Measurements from ENCODE around the gene KRTAP10-9. TPM values are rescaled to one million over a fixed set of nuclear protein-coding genes. Genes with fewer than 3 reads are reported as not detected.
"Not testable (repeated sequence)": the region's sequence is repeated elsewhere in the genome, so short reads cannot be mapped to it uniquely, and the experiment has no call there.

Gene KRTAP10-9
- total RNA-seq, 2 donors from 2014 or later: not detected

GRCh38 chr21:44609193-44609592 is 17.7 kb upstream of the KRTAP10-9 start:
- Histone ChIP-seq H3K4me3 (no peak overlapping the region), H3K36me3 (no peaks in the 10 kb centered on the region), H3K27ac (no peak overlapping the region), H3K27me3 (replicated peaks; ENCODE audit: insufficient read depth) (no peaks in the 10 kb centered on the region), H3K4me1 (ENCODE audit: control insufficient read depth in 1 of 2, low read depth in 2 of 2) (no peaks in the 10 kb centered on the region), H3K9me3 (peaks cover 8% of the 10 kb centered on the region)
- no peak for TF ChIP-seq CTCF (IDR thresholded peaks at IDR 0.05)
- no peak for DNase-seq (ENCODE audit: low spot score)
- ATAC-seq (ENCODE audit: insufficient number of reproducible peaks, low FRiP score, low read depth): no peak

- H3K36me3 ChIP-seq; H3K27ac ChIP-seq; DNase-seq (ENCODE audit: low spot score); H3K9me3 ChIP-seq; H3K27me3 ChIP-seq (replicated peaks; ENCODE audit: insufficient read depth); H3K4me1 ChIP-seq (ENCODE audit: control insufficient read depth in 1 of 2, low read depth in 2 of 2); H3K4me3 ChIP-seq; ATAC-seq (ENCODE audit: insufficient number of reproducible peaks, low FRiP score, low read depth): not testable (repeated sequence)
These were observed 16.6 kb upstream of the KRTAP10-9 start for GRCh38 chr21:44610157-44610843.

GRCh38 chr21:44611551-44611950 is 15.3 kb upstream of the KRTAP10-9 start:
- TF ChIP-seq CTCF (IDR thresholded peaks at IDR 0.05): no peak
- H3K36me3 ChIP-seq: no peaks in the 10 kb centered on the region
- peaks cover 7% of the 10 kb centered on the region for H3K9me3 ChIP-seq
- ATAC-seq (ENCODE audit: insufficient number of reproducible peaks, low FRiP score, low read depth): no peak
- H3K27me3 ChIP-seq (replicated peaks; ENCODE audit: insufficient read depth): no peaks in the 10 kb centered on the region
- no peak overlapping the region for H3K27ac ChIP-seq
- no peak for DNase-seq (ENCODE audit: low spot score)
- H3K4me1 ChIP-seq (ENCODE audit: control insufficient read depth in 1 of 2, low read depth in 2 of 2): no peaks in the 10 kb centered on the region
- no peak overlapping the region for H3K4me3 ChIP-seq

- Histone ChIP-seq H3K4me1 (ENCODE audit: control insufficient read depth in 1 of 2, low read depth in 2 of 2) (no peaks in the 10 kb centered on the region), H3K36me3 (no peaks in the 10 kb centered on the region), H3K27me3 (replicated peaks; ENCODE audit: insufficient read depth) (no peaks in the 10 kb centered on the region), H3K27ac (no peak within 1 kb of the TSS), H3K9me3 (peaks cover 7% of the 10 kb centered on the region), H3K4me3 (no peak within 1 kb of the TSS)
- TF ChIP-seq CTCF (IDR thresholded peaks at IDR 0.05): no peak
- ATAC-seq (ENCODE audit: insufficient number of reproducible peaks, low FRiP score, low read depth) (no peak), DNase-seq (ENCODE audit: low spot score) (no peak)
These were observed 14.8 kb upstream of the KRTAP10-9 start, which contains the start of gene KRTAP10-8 for GRCh38 chr21:44612029-44612486. Gene KRTAP10-8, plus strand, starts transcription at chr21:44612079. Its CDS starts 22 bp downstream, at chr21:44612101.

- DNase-seq (ENCODE audit: low spot score) (no peak), ATAC-seq (ENCODE audit: insufficient number of reproducible peaks, low FRiP score, low read depth) (no peak)
- no peaks in the 10 kb centered on the region for H3K27me3 ChIP-seq (replicated peaks; ENCODE audit: insufficient read depth)
- no peaks in the 10 kb centered on the region for H3K36me3 ChIP-seq
- no peak overlapping the region for H3K27ac ChIP-seq
- H3K4me1 ChIP-seq (ENCODE audit: control insufficient read depth in 1 of 2, low read depth in 2 of 2): no peaks in the 10 kb centered on the region
- no peak overlapping the region for H3K4me3 ChIP-seq
- peaks cover 7% of the 10 kb centered on the region for H3K9me3 ChIP-seq
- no peak for TF ChIP-seq CTCF (IDR thresholded peaks at IDR 0.05)
These were observed 14.1 kb upstream of the KRTAP10-9 start for GRCh38 chr21:44612669-44613229.

Measured in thoracic aorta (tissue), 2 donors.